Measurements from ENCODE around the gene LAMP2. TPM values are rescaled to one million over a fixed set of nuclear protein-coding genes. Genes with fewer than 3 reads are reported as not detected.
"Not testable (repeated sequence)": the region's sequence is repeated elsewhere in the genome, so short reads cannot be mapped to it uniquely, and the experiment has no call there.

The LAMP2 gene
- total RNA-seq, 4 donors from 2014 or later = 70.0 to 112 (median 110) TPM

GRCh38 chrX:120475447-120475846 lies 6.4 kb upstream of the LAMP2 start:
- in situ Hi-C loops (cut with MboI; ENCODE audit: low sequenced_read_pairs in 4 of 4) (loop anchor here in 3 of 4 donors (10.0 kb wide), 1 partner anchor 141 kb away; no protein-coding TSS in a partner anchor), intact Hi-C loops (cut with DNase I; ENCODE audit: low total_unique reads) (loop anchor here (2.0 kb wide), 1 partner anchor 141 kb away; no protein-coding TSS in a partner anchor)
- not testable (repeated sequence) for H3K9me3 ChIP-seq, H3K4me1 ChIP-seq, H3K4me3 ChIP-seq, H3K27ac ChIP-seq, H3K36me3 ChIP-seq, H3K27me3 ChIP-seq, ATAC-seq, DNase-seq
- peak; percentile 33 to 69 (median 47) for TF ChIP-seq CTCF (IDR thresholded peaks at IDR 0.05 in 4 of 5, conservative IDR thresholded peaks at IDR 0.05 in 1 of 5)

GRCh38 chrX:120474085-120474484 lies 5.0 kb upstream of the LAMP2 start:
- Histone ChIP-seq H3K4me1 (no peaks in the 10 kb centered on the region), H3K36me3 (no peaks in the 10 kb centered on the region), H3K27me3 (no peaks in the 10 kb centered on the region), H3K27ac (no peak overlapping the region), H3K9me3 (no peaks in the 10 kb centered on the region), H3K4me3 (no peak overlapping the region)
- DNase-seq = no peak
- intact Hi-C loops (cut with DNase I; ENCODE audit: low total_unique reads) (loop anchor here (2.0 kb wide), 1 partner anchor 139 kb away; no protein-coding TSS in a partner anchor), in situ Hi-C loops (cut with MboI; ENCODE audit: low sequenced_read_pairs in 4 of 4) (loop anchor here (10.0 to 25.0 kb wide), 3 partner anchors 112 to 237 kb away; partner anchors contain the start of gene ATP1B4 (in 1 of the 4))
- ATAC-seq = no peak
- TF ChIP-seq CTCF (IDR thresholded peaks at IDR 0.05 in 4 of 5, conservative IDR thresholded peaks at IDR 0.05 in 1 of 5) = no peak
- TF ChIP-seq POLR2A (IDR thresholded peaks at IDR 0.05) = no peak

GRCh38 chrX:120469657-120470056 lies 561 bp upstream of the LAMP2 start:
- H3K4me3 ChIP-seq = peak overlapping the region in 3 of 4 donors; percentile 21 to 82 (median 81)
- intact Hi-C loops (cut with DNase I; ENCODE audit: low total_unique reads) = loop anchor here (2.0 kb wide), 1 partner anchor 17 kb away; no protein-coding TSS in a partner anchor
- not testable (repeated sequence) for ATAC-seq, H3K36me3 ChIP-seq, H3K27me3 ChIP-seq, H3K9me3 ChIP-seq, DNase-seq
- in situ Hi-C loops (cut with MboI; ENCODE audit: low sequenced_read_pairs in 4 of 4) = loop anchor here (10.0 to 25.0 kb wide), 3 partner anchors 107 to 232 kb away; partner anchors contain the start of gene ATP1B4 (in 1 of the 4)
- H3K27ac ChIP-seq = peak overlapping the region; percentile 29 to 97 (median 95)
- H3K4me1 ChIP-seq = peaks cover 9 to 18% of the 10 kb centered on the region in 2 donors

GRCh38 chrX:120468479-120468824 lies 644 bp downstream of the LAMP2 start:
- H3K36me3 ChIP-seq = no peaks in the 10 kb centered on the region
- H3K27me3 ChIP-seq = no peaks in the 10 kb centered on the region
- TF ChIP-seq POLR2A (IDR thresholded peaks at IDR 0.05) = no peak
- TF ChIP-seq CTCF (IDR thresholded peaks at IDR 0.05 in 4 of 5, conservative IDR thresholded peaks at IDR 0.05 in 1 of 5) = no peak
- intact Hi-C loops (cut with DNase I; ENCODE audit: low total_unique reads) (loop anchor here (2.0 kb wide), 1 partner anchor 18 kb away; no protein-coding TSS in a partner anchor), in situ Hi-C loops (cut with MboI; ENCODE audit: low sequenced_read_pairs in 4 of 4) (loop anchor here in 3 of 4 donors (25.0 kb wide), 2 partner anchors 106 to 231 kb away; partner anchors contain the start of gene ATP1B4 (in 1 of the 3))
- no peaks in the 10 kb centered on the region for H3K9me3 ChIP-seq
- H3K4me3 ChIP-seq = peak overlapping the region; percentile 63 to 82 (median 76)
- DNase-seq = no peak
- peak overlapping the region; percentile 95 to 97 (median 95) for H3K27ac ChIP-seq
- ATAC-seq = peak; percentile 10 to 15
- H3K4me1 ChIP-seq = peaks cover 11 to 30% of the 10 kb centered on the region in 2 donors

- H3K27ac ChIP-seq = peak overlapping the region; percentile 95 to 97 (median 95)
- H3K9me3 ChIP-seq = no peaks in the 10 kb centered on the region
- no peaks in the 10 kb centered on the region for H3K36me3 ChIP-seq
- no peaks in the 10 kb centered on the region for H3K27me3 ChIP-seq
- peak overlapping the region; percentile 63 to 82 (median 76) for H3K4me3 ChIP-seq
- DNase-seq (no peak), ATAC-seq (no peak)
- in situ Hi-C loops (cut with MboI; ENCODE audit: low sequenced_read_pairs in 4 of 4) (loop anchor here in 3 of 4 donors (25.0 kb wide), 2 partner anchors 106 to 231 kb away; partner anchors contain the start of gene ATP1B4 (in 1 of the 3)), intact Hi-C loops (cut with DNase I; ENCODE audit: low total_unique reads) (loop anchor here (2.0 kb wide), 1 partner anchor 19 kb away; no protein-coding TSS in a partner anchor)
- peaks cover 15 to 33% of the 10 kb centered on the region in 2 donors for H3K4me1 ChIP-seq
- TF ChIP-seq CTCF (IDR thresholded peaks at IDR 0.05 in 4 of 5, conservative IDR thresholded peaks at IDR 0.05 in 1 of 5) (no peak), POLR2A (IDR thresholded peaks at IDR 0.05) (no peak)
Observed at GRCh38 chrX:120468071-120468470, 1.0 kb downstream of the LAMP2 start.
